IPS-18c (cell line): Measurements from ENCODE around the gene TUBD1.
"Not testable (repeated sequence)": the region's sequence is repeated elsewhere in the genome, so short reads cannot be mapped to it uniquely, and the experiment has no call there.

Source experiments
- H3K4me3 ChIP-seq: 2 replicates; pipeline ENCODE4 v1.7.0; 2013; ENCODE audit warnings: low read depth, mild to moderate bottlenecking, low read length, moderate library complexity; ENCODE audit not compliant: insufficient read depth
- H3K9me3 ChIP-seq: one replicate; pipeline ENCODE4 v1.6.1; 2013; ENCODE audit warnings: mild to moderate bottlenecking, low read length, moderate library complexity; ENCODE audit not compliant: control insufficient read depth, insufficient read depth

TUBD1 gene

DNA sequence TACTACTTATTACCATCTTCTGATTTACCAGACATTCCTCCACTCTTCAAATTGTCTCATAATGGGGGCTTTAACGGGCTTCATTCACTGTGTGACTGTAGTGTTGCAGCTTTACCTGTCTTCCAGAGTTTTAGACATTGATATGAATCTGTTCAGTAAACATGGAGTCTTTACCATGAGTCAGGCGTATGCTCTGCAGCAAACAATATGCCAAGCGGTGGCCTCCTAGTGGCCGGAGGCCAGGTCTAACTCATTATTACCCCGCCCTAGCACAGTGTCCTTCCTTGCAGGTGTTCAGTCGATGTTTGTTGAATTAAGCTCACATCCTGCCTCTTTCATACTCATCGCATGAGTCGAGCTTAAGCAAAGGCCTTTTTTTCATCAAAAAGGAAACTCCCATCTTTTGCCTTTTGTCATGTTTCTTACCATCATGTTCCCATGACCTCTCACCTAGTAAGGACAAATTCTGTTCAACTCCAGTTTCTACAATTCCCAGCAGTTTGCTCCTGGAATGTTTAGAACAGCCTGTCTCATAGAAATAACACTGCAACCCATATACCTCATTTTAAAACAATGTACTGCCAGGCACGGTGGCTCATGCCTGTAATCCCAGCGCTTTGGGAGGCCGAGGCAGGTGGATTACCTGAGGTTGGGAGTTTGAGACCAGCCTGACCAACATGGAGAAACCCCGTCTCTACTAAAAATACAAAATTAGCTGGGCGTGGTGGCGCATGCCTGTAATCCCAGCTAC, 39.4 kb downstream of the TUBD1 start:
- H3K9me3 ChIP-seq = no peaks in the 10 kb centered on the region
- H3K4me3 ChIP-seq = no peak overlapping the region

DNA sequence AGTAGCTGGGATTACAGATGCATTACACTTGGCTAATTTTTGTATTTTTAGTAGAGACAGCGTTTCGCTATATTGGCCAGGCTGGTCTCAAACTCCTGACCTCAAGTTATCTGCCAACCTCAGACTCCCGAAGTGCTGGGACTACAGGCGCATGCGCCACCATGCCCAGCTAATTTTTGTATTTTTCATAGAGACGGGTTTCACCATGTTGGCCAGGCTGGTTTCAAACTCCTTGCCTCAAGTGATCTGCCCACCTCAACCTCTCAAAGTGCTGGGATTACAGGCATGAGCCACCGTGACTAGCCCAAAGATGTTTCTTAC, 39.9 kb downstream of the TUBD1 start:
- H3K4me3 ChIP-seq, H3K9me3 ChIP-seq: not testable (repeated sequence)

DNA sequence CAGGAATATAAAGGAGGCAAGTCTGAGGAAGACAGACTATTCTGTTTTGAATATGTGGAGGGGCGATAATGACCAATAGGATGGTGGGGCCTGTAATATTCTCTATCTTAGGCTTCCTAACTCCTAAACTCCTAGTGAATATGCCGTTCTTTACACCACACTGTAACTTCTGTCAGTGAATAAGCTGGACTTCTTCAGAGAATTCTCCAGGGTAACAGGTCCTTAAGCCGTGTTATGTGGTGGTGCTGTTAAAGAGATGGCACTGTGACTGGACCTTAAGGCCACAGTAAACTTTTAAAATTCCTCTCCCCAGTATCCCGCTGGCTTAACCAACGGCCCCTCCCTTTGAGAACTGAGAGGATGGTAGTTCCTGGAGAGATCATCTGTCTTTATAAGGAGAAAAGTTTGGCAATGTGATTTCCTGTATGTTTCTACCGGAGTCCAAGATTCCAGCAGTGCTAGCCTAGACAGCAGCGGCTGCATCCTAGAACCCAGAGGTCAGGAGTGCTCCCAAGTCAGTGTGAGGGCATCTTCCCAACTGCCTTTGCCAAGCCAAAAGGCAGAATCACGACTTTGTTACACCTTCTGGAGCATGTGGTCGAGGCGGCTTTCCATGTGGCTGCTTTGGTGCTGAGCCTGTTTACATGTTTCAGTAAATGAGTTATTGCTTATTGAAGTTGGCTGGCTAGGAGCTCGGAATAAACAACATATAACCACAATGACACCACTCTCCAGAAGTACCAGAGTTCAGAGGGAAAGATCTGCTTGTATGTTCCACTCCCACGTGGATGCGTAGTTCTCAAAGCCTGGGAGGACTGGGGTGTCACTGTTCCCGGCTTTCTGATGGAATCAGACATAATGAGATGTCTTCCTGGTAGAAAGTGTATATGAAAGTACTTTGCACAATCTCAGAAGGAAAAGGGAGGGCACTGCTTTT, 41.0 kb downstream of the TUBD1 start:
- no peak overlapping the region; the same call in 1 of the 2 replicates for H3K4me3 ChIP-seq
- H3K9me3 ChIP-seq = no peaks in the 10 kb centered on the region

DNA sequence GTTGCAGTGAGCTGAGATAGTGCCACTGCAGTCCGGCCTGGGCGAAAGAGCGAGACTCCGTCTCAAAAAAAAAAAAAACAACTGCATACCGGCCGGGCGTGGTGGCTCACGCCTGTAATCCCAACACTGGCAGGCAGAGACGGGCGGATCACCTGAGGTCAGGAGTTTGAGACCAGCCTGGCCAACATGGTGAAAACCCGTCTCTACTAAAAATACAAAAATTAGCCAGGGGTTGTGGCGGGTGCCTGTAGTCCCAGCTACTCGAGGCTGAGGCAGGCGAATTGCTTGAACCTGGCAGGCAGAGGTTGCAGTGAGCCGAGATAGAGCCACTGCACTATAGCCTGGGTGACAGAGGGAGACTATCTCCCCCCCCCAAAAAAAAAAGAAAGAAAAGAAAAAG, 42.4 kb downstream of the TUBD1 start:
- H3K4me3 ChIP-seq, H3K9me3 ChIP-seq: not testable (repeated sequence)

DNA sequence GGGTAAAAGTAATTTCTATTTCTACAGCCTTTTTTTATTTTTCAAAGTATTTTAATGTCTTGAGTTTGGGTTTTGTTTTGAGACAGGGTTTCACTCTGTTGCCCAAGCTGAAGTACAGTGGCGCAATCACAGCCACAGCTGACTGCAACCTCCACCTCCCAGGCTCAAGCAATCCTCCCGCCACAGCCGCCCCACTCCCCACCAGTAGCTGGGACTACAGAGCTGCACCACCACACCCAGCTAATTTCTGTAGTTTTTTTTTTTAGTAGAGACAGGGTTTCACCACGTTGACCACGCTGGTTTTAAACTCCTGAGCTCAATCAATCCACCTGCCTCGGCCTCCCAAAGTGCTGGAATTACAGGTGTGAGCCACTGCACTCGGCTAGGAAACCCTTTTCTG, 44.0 kb downstream of the TUBD1 start:
- Histone ChIP-seq H3K4me3 (no peak overlapping the region), H3K9me3 (no peaks in the 10 kb centered on the region)

DNA sequence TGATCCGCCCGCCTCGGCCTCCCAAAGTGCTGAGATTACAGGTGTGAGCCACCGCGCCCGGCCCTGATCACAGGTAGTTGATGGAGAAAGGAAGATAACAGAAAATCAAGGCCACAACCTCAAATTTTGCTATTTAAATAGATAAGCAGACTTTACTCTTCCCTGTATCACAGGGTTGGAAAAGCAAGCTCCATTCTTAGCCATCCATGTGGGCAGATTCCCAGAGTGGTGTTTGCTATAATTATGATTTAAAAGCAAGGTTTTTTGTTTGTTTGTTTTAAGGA, 44.4 kb downstream of the TUBD1 start:
- Histone ChIP-seq H3K4me3 (no peak overlapping the region), H3K9me3 (no peaks in the 10 kb centered on the region)

DNA sequence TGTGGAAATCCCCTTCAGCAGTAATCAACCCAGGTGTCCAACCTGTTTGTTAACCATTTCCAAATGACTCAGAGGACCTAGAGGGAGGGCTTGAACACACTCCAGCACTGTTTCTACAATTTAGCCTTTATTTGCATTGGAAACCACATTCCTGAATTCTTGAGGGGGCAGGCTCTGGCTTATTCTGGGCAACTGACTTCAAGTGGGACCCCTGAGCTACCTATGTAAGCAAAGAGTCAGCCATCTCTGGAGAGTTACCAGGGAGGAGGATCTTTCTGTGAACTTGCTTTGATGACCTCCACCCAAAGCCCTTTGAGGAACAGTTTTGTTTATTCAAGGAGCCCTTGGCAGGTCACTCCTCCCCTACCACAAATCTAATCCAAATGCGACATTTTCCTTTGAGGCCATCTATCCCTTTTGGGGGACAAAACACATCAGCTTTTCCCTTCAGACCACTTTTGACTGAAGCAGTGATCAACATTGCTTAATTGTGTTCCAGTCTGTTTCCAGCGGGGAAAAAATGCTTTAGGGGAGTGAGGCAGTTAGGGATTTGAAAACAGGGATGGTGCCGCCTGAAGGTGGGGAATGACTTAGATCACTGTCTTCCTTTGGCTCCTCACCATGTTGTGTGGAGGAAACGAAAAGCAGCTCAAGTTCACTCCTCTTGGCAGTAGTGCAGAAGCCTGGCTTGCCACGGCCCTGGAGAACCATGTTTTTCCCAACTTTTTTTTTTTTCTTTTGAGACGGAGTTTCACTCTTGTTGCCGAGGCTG, 46.2 kb downstream of the TUBD1 start:
- no peaks in the 10 kb centered on the region for H3K9me3 ChIP-seq
- no peak overlapping the region for H3K4me3 ChIP-seq

DNA sequence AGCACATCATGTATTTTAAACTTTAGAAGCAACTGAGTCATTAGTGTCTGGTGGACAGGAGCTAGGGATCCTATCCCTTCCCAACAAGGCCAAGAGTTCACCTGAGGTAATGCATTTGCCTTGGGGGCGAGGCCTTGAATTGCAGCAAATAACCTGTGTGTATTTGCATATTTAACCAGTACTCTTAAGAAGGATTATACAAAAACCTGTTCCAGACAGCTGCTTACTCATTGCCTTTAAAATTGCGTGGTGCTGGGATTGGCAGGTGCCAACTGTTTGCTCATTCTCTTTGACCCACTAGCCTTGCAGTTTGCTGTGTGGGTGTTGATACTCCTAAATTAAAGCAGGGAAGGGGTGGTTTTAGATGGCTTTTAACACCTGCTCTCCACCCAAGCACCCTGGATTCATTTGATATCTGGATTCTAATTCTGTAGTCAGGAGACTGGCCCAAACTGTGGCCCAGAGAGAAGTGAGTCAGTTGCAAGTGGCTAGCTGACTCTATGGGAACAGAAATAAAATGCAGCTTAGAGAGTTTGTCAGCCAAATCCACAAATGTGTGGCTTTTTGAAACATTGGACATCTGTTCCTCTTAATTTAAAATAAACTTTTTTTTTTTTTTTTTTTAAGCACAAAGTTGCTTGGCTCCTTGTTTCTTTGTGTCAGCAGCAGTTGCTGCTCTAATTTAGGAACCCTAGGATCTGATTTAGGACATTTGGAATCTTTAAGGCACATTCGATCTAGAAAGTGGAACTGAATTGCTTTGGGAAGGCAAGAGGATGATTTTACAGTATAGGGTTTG, 46.9 kb downstream of the TUBD1 start:
- no peaks in the 10 kb centered on the region for H3K9me3 ChIP-seq
- no peak overlapping the region for H3K4me3 ChIP-seq

DNA sequence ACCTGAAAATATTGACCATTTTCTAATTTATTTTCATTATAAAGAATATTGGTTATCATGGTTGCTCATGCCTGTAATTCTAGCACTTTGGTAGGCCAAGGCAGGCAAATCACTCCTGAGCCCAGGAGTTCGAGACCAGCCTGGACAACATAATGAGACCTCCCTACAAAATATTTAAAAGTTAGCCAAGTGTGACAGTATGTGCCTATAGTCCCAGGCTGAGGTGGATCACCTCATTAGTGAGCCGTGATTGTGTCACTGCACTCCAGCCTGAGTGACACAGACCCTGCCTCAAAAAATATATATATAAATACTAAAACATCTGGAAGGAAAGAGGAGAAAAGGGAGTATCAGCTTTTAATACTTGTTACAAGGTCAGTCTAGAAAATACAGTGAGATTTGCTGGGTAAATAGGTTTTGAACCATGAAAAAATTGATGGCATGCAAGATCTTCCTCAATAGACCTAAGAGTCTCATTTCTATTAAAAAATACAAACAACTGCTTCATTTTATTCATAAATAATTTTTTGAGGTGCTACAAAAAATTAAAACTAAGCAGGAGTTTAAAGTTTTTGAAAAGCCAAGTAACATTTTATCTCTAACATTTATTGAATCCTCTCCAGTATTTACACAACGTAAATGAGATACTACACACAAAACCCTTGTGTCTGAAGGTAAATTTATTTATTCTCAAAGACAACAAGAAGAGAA, 47.7 kb downstream of the TUBD1 start:
- Histone ChIP-seq H3K9me3 (no peaks in the 10 kb centered on the region), H3K4me3 (no peak overlapping the region)

DNA sequence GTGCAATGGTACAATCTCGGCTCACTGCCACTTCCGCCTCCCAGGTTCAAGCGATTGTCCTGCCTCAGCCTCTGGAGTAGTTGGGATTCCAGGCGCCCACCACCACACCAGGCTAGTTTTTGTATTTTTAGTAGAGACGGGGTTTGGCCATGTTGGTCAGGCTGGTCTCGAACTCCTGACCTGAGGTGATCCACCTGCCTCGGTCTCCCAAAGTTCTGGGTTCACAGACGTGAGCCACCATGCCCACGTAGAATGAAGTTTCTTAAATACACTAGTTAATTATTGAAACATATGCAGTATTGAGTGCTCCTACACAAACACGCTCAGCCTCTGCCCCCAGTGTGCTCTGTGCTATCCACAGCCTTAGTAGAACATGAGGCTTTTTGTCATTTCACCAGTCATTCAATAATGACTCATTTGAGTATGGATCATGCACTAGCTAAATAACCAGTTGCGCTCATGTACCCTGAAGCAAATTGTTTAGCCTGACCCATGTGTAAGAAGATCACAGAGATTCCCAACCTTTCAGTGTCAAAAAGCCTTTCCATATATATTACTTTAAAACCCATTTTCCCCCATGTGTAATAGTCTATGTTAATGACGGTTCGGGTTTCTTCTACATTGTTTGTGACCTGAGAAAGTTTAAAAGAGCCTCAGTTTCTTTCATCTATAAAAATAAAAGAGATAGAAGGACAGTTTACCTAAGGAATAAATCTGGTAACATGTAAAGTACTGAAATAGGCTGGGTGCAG, 49.7 kb downstream of the TUBD1 start:
- Histone ChIP-seq H3K4me3 (no peak overlapping the region), H3K9me3 (no peaks in the 10 kb centered on the region)

DNA sequence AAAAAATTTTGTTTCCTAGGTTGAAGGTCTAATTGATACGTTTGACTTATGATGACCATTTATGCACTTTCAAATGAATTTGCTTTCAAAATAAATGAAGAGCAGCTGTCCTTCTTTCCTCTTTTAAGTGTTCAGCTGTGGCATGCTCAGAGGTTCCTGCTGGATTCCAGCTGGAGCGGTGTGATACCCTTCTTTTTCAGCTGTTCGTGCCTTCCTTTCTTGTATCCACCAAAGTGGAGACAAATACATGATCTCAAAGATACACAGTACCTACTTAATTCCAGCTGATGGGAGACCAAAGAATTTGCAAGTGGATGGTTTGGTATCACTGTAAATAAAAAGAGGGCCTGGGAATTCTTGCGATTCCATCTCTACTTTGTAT, 50.9 kb downstream of the TUBD1 start:
- not testable (repeated sequence) for H3K9me3 ChIP-seq, H3K4me3 ChIP-seq

DNA sequence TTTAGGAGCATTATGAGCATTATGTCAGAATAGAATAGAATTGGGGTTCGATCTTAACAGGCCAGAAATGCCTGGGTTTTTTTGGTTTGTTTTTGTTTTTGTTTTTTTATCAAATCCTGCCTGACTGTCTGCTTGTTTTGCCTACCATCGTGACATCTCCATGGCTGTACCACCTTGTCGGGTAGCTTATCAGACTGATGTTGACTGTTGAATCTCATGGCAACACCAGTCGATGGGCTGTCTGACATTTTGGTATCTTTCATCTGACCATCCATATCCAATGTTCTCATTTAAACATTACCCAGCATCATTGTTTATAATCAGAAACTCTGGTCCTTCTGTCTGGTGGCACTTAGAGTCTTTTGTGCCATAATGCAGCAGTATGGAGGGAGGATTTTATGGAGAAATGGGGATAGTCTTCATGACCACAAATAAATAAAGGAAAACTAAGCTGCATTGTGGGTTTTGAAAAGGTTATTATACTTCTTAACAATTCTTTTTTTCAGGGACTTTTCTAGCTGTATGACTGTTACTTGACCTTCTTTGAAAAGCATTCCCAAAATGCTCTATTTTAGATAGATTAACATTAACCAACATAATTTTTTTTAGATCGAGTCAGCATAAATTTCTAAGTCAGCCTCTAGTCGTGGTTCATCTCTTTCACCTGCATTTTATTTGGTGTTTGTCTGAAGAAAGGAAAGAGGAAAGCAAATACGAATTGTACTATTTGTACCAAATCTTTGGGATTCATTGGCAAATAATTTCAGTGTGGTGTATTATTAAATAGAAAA, 51.5 kb downstream of the TUBD1 start:
- peak overlapping the region; percentile 24; the same call in 1 of the 2 replicates for H3K4me3 ChIP-seq

DNA sequence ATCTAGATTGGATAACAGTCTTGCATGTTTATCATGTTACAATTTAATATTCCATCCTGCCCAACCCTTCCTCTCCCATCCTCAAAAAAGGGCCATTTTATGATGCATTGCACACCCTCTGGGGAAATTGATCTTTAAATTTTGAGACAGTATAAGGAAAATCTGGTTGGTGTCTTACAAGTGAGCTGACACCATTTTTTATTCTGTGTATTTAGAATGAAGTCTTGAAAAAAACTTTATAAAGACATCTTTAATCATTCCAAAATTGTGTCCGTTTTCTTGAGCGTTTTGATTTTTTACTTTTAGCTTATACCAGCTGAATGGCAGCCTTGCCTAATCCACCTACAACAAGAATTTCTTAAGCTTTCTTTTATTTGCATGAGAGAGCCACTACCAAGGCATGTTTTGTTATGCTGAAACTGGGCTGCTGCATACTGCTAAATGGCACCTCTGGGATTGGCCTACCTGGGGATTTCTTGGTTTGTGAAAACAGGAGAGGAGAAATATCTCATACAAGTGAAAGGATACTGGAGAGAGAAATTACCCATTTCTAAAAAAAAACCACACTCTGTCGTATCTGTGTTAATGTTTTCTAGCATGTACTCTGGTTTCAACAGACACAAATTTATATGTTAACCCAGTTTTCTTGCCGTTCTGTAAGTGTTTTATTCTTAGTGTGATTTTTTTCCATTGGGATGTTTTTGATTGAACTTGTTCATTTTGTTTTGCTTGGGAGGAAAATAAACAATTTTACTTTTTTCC, 52.2 kb downstream of the TUBD1 start:
- Histone ChIP-seq H3K4me3 (peak overlapping the region; percentile 84; the same call in 1 of the 2 replicates), H3K9me3 (no peaks in the 10 kb centered on the region)

More for the DNA sequence above, 51.5 kb downstream of the TUBD1 start:
- not testable (repeated sequence) for H3K9me3 ChIP-seq

DNA sequence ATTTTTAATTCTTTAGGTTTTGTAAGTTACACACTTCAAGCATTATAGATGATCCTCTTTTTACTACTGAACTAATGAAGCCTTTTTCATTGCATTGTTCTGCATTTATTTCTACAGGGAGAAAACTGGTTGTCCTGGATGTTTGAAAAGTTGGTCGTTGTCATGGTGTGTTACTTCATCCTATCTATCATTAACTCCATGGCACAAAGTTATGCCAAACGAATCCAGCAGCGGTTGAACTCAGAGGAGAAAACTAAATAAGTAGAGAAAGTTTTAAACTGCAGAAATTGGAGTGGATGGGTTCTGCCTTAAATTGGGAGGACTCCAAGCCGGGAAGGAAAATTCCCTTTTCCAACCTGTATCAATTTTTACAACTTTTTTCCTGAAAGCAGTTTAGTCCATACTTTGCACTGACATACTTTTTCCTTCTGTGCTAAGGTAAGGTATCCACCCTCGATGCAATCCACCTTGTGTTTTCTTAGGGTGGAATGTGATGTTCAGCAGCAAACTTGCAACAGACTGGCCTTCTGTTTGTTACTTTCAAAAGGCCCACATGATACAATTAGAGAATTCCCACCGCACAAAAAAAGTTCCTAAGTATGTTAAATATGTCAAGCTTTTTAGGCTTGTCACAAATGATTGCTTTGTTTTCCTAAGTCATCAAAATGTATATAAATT, 53.0 kb downstream of the TUBD1 start:
- H3K9me3 ChIP-seq = no peaks in the 10 kb centered on the region
- peak overlapping the region; percentile 84 for H3K4me3 ChIP-seq
